H9 (cell line): ENCODE measurements around the gene HM13. TPM values are rescaled to one million over a fixed set of nuclear protein-coding genes. Genes with fewer than 3 reads are reported as not detected.

Source experiments
- DNase-seq: peaks from one replicate; pipeline ENCODE4 v3.0.0-alpha.2; 2017
- H2AFZ ChIP-seq: one replicate; pipeline ENCODE4 v1.6.1; 2013; ENCODE audit warnings: mild to moderate bottlenecking, low read length, control low read depth, moderate library complexity
- H2AK5ac ChIP-seq: 2 replicates; pipeline ENCODE4 v1.6.1; 2013; ENCODE audit warnings: low read length, control low read depth, mixed read lengths; ENCODE audit not compliant: insufficient read length
- H2BK120ac ChIP-seq: one replicate; pipeline ENCODE4 v1.6.1; 2013; ENCODE audit warnings: low read depth, mild to moderate bottlenecking, low read length, control low read depth, inconsistent platforms; ENCODE audit not compliant: poor library complexity, severe bottlenecking
- H2BK12ac ChIP-seq: 2 replicates; pipeline ENCODE4 v1.6.1; 2013; ENCODE audit warnings: low read length, control low read depth, mixed read lengths, low read depth; ENCODE audit not compliant: insufficient read length
- H2BK15ac ChIP-seq: 2 replicates; pipeline ENCODE4 v1.6.1; 2013; ENCODE audit warnings: low read depth, low read length, control low read depth
- H2BK20ac ChIP-seq: one replicate; pipeline ENCODE4 v1.6.1; 2013; ENCODE audit warnings: low read depth, mild to moderate bottlenecking, low read length, control low read depth, inconsistent platforms; ENCODE audit not compliant: poor library complexity, severe bottlenecking
- H2BK5ac ChIP-seq: 2 replicates; pipeline ENCODE4 v1.6.1; 2013; ENCODE audit warnings: low read length, control low read depth, mixed read lengths; ENCODE audit not compliant: insufficient read length
- H3K14ac ChIP-seq: 2 replicates; pipeline ENCODE4 v1.6.1; 2013; ENCODE audit warnings: low read length, control low read depth; ENCODE audit not compliant: insufficient read depth
- H3K18ac ChIP-seq: 2 replicates; pipeline ENCODE4 v1.6.1; 2013; ENCODE audit warnings: low read depth, mild to moderate bottlenecking, mixed read lengths, low read length, control low read depth; ENCODE audit not compliant: insufficient read length
- H3K23ac ChIP-seq: 2 replicates; pipeline ENCODE4 v1.6.1; 2013; ENCODE audit warnings: low read length, control low read depth, mixed read lengths, low read depth; ENCODE audit not compliant: insufficient read length
- H3K23me2 ChIP-seq: 2 replicates; pipeline ENCODE4 v1.6.1; 2013; ENCODE audit warnings: low read depth, mild to moderate bottlenecking, mixed read lengths, low read length, control low read depth; ENCODE audit not compliant: insufficient read length, poor library complexity, severe bottlenecking
- H3K27ac ChIP-seq: 2 replicates; pipeline ENCODE4 v1.5.1; 2013; ENCODE audit warnings: low read length, control low read depth, mixed read lengths, low read depth; ENCODE audit not compliant: insufficient read length
- H3K27me3 ChIP-seq: 2 replicates; pipeline ENCODE4 v1.6.1; 2013; ENCODE audit warnings: low read length, control low read depth, inconsistent platforms; ENCODE audit not compliant: insufficient read depth
- H3K4ac ChIP-seq: 2 replicates; pipeline ENCODE4 v1.6.1; 2013; ENCODE audit warnings: low read depth, mild to moderate bottlenecking, control low read depth, inconsistent platforms, low read length, moderate library complexity
- H3K4me1 ChIP-seq: 2 replicates; pipeline ENCODE4 v1.6.1; 2013; ENCODE audit warnings: low read length, control low read depth, inconsistent platforms; ENCODE audit not compliant: insufficient read depth
- H3K4me2 ChIP-seq: 2 replicates; pipeline ENCODE4 v1.6.1; 2013; ENCODE audit warnings: low read length, control low read depth, mixed read lengths; ENCODE audit not compliant: insufficient read length, insufficient read depth
- H3K56ac ChIP-seq: 2 replicates; pipeline ENCODE4 v1.6.1; 2013; ENCODE audit warnings: low read depth, mild to moderate bottlenecking, mixed read lengths, low read length, control low read depth; ENCODE audit not compliant: insufficient read length
- H3K79me1 ChIP-seq: 2 replicates; pipeline ENCODE4 v1.6.1; 2013; ENCODE audit warnings: low read depth, mild to moderate bottlenecking, moderate library complexity, low read length, control low read depth, inconsistent platforms; ENCODE audit not compliant: insufficient read depth, poor library complexity, severe bottlenecking
- H3K79me2 ChIP-seq: 2 replicates; pipeline ENCODE4 v1.6.1; 2013; ENCODE audit warnings: low read length, control low read depth, inconsistent platforms; ENCODE audit not compliant: insufficient read depth
- H3K9ac ChIP-seq: 2 replicates; pipeline ENCODE4 v1.6.1; 2013; ENCODE audit warnings: low read length, control low read depth, mixed read lengths; ENCODE audit not compliant: insufficient read length; ENCODE audit errors: extremely low read depth
- H3K9me3 ChIP-seq: one replicate; pipeline ENCODE4 v1.6.1; 2013; ENCODE audit warnings: low read depth, low read length, inconsistent platforms; ENCODE audit not compliant: control insufficient read depth
- H3T11ph ChIP-seq: one replicate; pipeline ENCODE4 v1.6.1; 2013; ENCODE audit warnings: mild to moderate bottlenecking, low read length, control low read depth, inconsistent platforms
- H4K20me1 ChIP-seq: one replicate; pipeline ENCODE4 v1.6.1; 2013; ENCODE audit not compliant: control insufficient read depth, insufficient read length, insufficient read depth
- H4K5ac ChIP-seq: 2 replicates; pipeline ENCODE4 v1.6.1; 2013; ENCODE audit warnings: low read depth, mild to moderate bottlenecking, mixed read lengths, low read length, control low read depth; ENCODE audit not compliant: insufficient read length
- H4K8ac ChIP-seq: replicated peaks from 2 replicates; pipeline ENCODE4 v1.6.1; 2013; ENCODE audit warnings: low read length, control low read depth, mixed read lengths, low read depth; ENCODE audit not compliant: insufficient read length
- H4K91ac ChIP-seq: 2 replicates; pipeline ENCODE4 v1.6.1; 2013; ENCODE audit warnings: low read depth, mild to moderate bottlenecking, moderate library complexity, mixed read lengths, low read length, control low read depth; ENCODE audit not compliant: insufficient read length
- H3K27ac Mint-ChIP-seq, 3 experiments: 2 replicates in 2 of 3; 3 replicates in 1 of 3; pipeline ENCODE4 v1.8.0; 2020 to 2021; ENCODE audit warnings: mixed read lengths in 3 of 3, mild to moderate bottlenecking in 1 of 3, moderate library complexity in 1 of 3
- H3K27me3 Mint-ChIP-seq: 2 replicates; pipeline ENCODE4 v1.8.0; 2021; ENCODE audit warnings: low read depth, mild to moderate bottlenecking, moderate library complexity, mixed read lengths
- H3K36me3 Mint-ChIP-seq, 3 experiments: 2 replicates in 2 of 3; 3 replicates in 1 of 3; pipeline ENCODE4 v1.8.0; 2020 to 2021; ENCODE audit warnings: low read depth in 3 of 3, mixed read lengths in 3 of 3; ENCODE audit not compliant: insufficient read depth in 1 of 3
- H3K4me1 Mint-ChIP-seq, 2 experiments: 2 replicates each; pipeline ENCODE4 v1.8.0; 2020; ENCODE audit warnings: mixed read lengths in 2 of 2
- H3K4me3 Mint-ChIP-seq, 2 experiments: 2 replicates in 1 of 2; 3 replicates in 1 of 2; pipeline ENCODE4 v1.8.0; 2020 to 2021; ENCODE audit warnings: mild to moderate bottlenecking in 2 of 2, mixed read lengths in 2 of 2, moderate library complexity in 1 of 2
- H3K9me3 Mint-ChIP-seq, 2 experiments: 2 replicates in 1 of 2; 3 replicates in 1 of 2; pipeline ENCODE4 v1.8.0; 2020; ENCODE audit warnings: mild to moderate bottlenecking in 2 of 2, mixed read lengths in 2 of 2, moderate library complexity in 1 of 2
- WGBS: extraction: QIAGEN DNeasy Blood & Tissue Kit; methylation state at CpG from one replicate; pipeline ENCODE4 v1.1.7; 2013; ENCODE audit warnings: missing lambda C conversion rate, low lambda C conversion rate, mixed read lengths; ENCODE audit not compliant: insufficient read length; ENCODE audit errors: extremely low coverage; 5-methylcytosine and 5-hydroxymethylcytosine counted together
- total RNA-seq: library from RNA; stranded (reverse); gene quantifications from 2 replicates; pipeline ENCODE4 v1.2.1, GENCODE V29; 2021
- TF ChIP-seq, protein P1 (sequence below): fragments of 200-600 bp; sonication (generic); conservative IDR thresholded peaks from 3 replicates; pipeline ENCODE4 v1.8.0; 2021; ENCODE audit warnings: antibody characterized with exemption, mild to moderate bottlenecking

Gene HM13
- total RNA-seq, 1 experiment from 2014 or later, result 169 TPM

DNA sequence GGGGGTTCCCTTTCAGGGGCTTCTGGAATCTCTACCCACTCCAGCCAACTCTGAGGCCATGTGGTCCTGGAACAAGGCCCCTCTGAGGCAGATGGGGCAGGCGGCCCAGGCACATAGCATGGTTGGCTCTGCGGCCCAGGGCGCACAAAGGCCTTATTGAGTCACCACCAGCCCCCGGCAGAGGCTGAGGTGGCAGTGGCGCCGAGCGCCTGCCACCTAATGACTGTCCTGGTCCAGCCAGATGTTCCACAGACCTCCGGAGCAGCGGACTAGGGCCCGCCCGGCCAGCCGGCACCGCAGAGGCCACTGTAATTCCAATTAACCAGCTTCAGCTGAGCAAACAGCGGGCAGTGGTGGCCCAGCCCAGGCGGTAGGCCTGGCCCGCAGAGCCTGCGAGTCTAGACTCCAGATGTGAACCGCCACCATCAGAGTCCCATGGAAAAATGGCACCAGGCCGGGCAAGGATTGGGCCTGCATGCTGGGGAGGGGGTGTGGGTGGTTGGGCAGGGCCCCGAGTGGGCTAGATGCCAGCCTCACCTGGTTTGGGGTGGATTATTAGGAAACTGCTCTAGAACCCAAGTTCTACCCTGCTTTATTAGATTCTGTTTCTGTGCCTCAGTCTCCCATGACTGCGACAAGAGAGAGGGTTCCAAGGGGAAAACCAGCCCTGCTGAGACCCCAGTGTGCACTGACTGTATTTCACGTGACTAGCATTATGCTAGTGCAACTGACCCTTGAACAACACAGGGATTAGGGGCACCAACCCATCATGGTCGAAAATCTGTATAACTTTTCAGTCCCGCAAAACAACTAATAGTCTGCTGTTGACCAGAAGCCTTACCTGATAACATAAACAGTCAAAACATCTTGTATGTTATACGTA lies 56.7 kb downstream of the HM13 start:
- no peak overlapping the region for H3K9ac ChIP-seq
- H3K79me1 ChIP-seq, result no peaks in the 10 kb centered on the region
- H2BK120ac ChIP-seq, result no peak overlapping the region
- no peak overlapping the region for H4K91ac ChIP-seq
- H3K56ac ChIP-seq, result no peak overlapping the region
- no peak overlapping the region for H2BK20ac ChIP-seq
- no peaks in the 10 kb centered on the region for H3K9me3 ChIP-seq
- H3K79me2 ChIP-seq, result no peaks in the 10 kb centered on the region
- H2BK15ac ChIP-seq, result no peak overlapping the region
- peaks cover 6% of the 10 kb centered on the region for H3K23me2 ChIP-seq
- H2AFZ ChIP-seq, result no peak overlapping the region
- H2BK5ac ChIP-seq, result no peak overlapping the region
- no peak overlapping the region for H4K8ac ChIP-seq
- no peaks in the 10 kb centered on the region for H3K9me3 Mint-ChIP-seq
- no peak overlapping the region for H4K5ac ChIP-seq
- no peaks in the 10 kb centered on the region; the same call in 1 of the 2 replicates for H3K4me1 ChIP-seq
- H3K23ac ChIP-seq, result no peak overlapping the region
- H3K27ac Mint-ChIP-seq, result peak overlapping the region; percentile 11 to 66 (median 29); a peak in 4 of 7 replicates
- no peak overlapping the region for H3K4me2 ChIP-seq
- H3K14ac ChIP-seq, result no peak overlapping the region
- H3K4ac ChIP-seq, result no peak overlapping the region
- peaks cover 0 to 32% (median 4%) of the 10 kb centered on the region in 3 experiments; a peak in 4 of 7 replicates for H3K36me3 Mint-ChIP-seq
- H3K4me1 Mint-ChIP-seq, result peaks cover 51 to 63% of the 10 kb centered on the region in 2 experiments
- no peak overlapping the region for H2AK5ac ChIP-seq
- no peaks in the 10 kb centered on the region for H4K20me1 ChIP-seq
- no peak overlapping the region for H2BK12ac ChIP-seq
- H3K27me3 Mint-ChIP-seq, result no peaks in the 10 kb centered on the region; the same call in 1 of the 2 replicates
- H3K27ac ChIP-seq, result no peak overlapping the region
- H3K18ac ChIP-seq, result no peak overlapping the region
- no CpG with 5 or more reads among the region's 25 CpGs for WGBS
- no peak for DNase-seq
- H3K4me3 Mint-ChIP-seq, result peak overlapping the region in 1 of 2 experiments; percentile 34; a peak in 1 of 5 replicates
- H3K27me3 ChIP-seq, result no peaks in the 10 kb centered on the region
- TF ChIP-seq, protein P1, sequence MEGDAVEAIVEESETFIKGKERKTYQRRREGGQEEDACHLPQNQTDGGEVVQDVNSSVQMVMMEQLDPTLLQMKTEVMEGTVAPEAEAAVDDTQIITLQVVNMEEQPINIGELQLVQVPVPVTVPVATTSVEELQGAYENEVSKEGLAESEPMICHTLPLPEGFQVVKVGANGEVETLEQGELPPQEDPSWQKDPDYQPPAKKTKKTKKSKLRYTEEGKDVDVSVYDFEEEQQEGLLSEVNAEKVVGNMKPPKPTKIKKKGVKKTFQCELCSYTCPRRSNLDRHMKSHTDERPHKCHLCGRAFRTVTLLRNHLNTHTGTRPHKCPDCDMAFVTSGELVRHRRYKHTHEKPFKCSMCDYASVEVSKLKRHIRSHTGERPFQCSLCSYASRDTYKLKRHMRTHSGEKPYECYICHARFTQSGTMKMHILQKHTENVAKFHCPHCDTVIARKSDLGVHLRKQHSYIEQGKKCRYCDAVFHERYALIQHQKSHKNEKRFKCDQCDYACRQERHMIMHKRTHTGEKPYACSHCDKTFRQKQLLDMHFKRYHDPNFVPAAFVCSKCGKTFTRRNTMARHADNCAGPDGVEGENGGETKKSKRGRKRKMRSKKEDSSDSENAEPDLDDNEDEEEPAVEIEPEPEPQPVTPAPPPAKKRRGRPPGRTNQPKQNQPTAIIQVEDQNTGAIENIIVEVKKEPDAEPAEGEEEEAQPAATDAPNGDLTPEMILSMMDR, result no peak
- no peak overlapping the region for H3T11ph ChIP-seq
